Measurements from ENCODE around the gene DAB1. TPM values are rescaled to one million over a fixed set of nuclear protein-coding genes. Genes with fewer than 3 reads are reported as not detected.

DAB1 gene
- total and polyA plus RNA-seq, 10 of the 15 experiments (the other 5 are each of a cell fraction or from before 2014, with no cell fraction given): 0.02 to 0.10 (median 0.03) TPM; not detected in 5

DNA sequence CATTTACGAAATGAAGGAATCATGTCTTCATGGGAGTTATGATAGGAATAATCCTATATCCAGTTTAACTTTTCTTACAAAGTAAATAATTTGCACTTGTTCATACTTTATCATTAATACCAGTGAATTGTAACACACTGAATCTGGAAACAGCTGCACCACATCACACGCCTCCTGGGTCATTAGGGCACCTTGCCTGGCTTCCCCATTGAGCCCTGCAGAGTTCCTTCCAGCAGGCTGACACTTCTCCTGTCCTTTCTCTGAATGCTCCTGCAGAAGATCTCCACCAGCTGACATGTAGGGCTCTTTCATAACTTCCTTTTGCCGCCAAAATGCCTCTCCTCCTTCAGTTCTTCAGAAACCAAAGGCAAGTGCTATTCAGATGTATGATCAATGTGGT is 201.1 kb downstream of the DAB1 start:
- Histone ChIP-seq H3K36me3 (ENCODE audit: control insufficient read depth in 2 of 2, insufficient read depth in 2 of 2, low read length in 1 of 2) (no peaks in the 10 kb centered on the region), H3K4me2 (ENCODE audit: control insufficient read depth, insufficient read depth) (no peak overlapping the region), H4K20me1 (ENCODE audit: control insufficient read depth, insufficient read depth) (no peaks in the 10 kb centered on the region), H3K4me3 (no peak overlapping the region), H3K79me2 (ENCODE audit: control insufficient read depth, insufficient read depth, low read length) (no peaks in the 10 kb centered on the region), H2AFZ (ENCODE audit: control insufficient read depth, low read depth, low read length) (no peak overlapping the region), H3K27ac (ENCODE audit: control insufficient read depth, insufficient read depth) (no peak overlapping the region), H3K9me3 (replicated peaks; ENCODE audit: control insufficient read depth, insufficient read depth, low read length) (no peaks in the 10 kb centered on the region), H3K9ac (ENCODE audit: control insufficient read depth, insufficient read depth, low read length) (no peak overlapping the region), H3K27me3 (replicated peaks in 1 of 2; ENCODE audit: control insufficient read depth in 2 of 2, insufficient read depth in 2 of 2, low read length in 1 of 2) (no peaks in the 10 kb centered on the region; a peak in 1 of 4 replicates), H3K4me1 (ENCODE audit: control insufficient read depth, insufficient read depth, low read length) (no peaks in the 10 kb centered on the region)
- DNase-seq (ENCODE audit: low read depth, low spot score) (no peak), FAIRE-seq (no peak), ATAC-seq (no peak)
- ChIA-PET CTCF (no interaction called here), POLR2A (no interaction called here), SMC1A (ENCODE audit: uncharacterized antibody, unreplicated experiment) (no interaction called here), RAD21 (ENCODE audit: unreplicated experiment) (no interaction called here)
- in situ Hi-C loops (cut with MboI) (no loop called here), intact Hi-C loops (cut with micrococcal nuclease; ENCODE audit: unreplicated experiment) (no loop called here)
- WGBS (ENCODE audit: insufficient coverage, insufficient replicate concordance, low lambda C conversion rate, missing lambda C conversion rate): 0% methylated on average over 3 of the region's 3 CpGs
- no TSS peak for BruUV-seq (replicated peaks)
- no peak for TF ChIP-seq KLF5 (IDR thresholded peaks at IDR 0.05; ENCODE audit: partially characterized antibody)
- TF ChIP-seq NR2F1 (conservative IDR thresholded peaks at IDR 0.05): no peak
- TF ChIP-seq ASH2L (IDR thresholded peaks at IDR 0.05; ENCODE audit: borderline replicate concordance, low read depth): no peak
- TF ChIP-seq ZSCAN29 (IDR thresholded peaks at IDR 0.05): no peak

DNA sequence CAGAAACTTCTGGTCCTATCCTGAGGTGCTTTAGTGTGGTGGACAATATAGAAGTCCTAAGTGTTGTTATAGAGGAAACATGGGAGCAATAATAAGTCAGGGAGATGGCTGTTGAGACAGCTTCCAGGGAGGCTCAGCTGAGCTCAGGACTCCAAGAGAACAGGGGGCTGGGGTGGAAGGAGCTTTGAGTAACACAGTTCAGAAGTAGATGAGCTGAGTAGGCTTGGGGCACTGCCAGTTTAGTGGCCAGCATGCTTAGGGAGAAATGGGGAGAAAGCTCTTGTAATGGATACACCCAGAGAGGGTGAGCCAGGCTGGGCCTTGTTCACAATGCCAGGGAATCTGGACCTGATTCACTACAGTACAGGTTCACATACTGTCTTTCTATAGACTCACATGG is 201.6 kb downstream of the DAB1 start:
- no peak overlapping the region for H2AFZ ChIP-seq (ENCODE audit: control insufficient read depth, low read depth, low read length)
- no TSS peak for BruUV-seq (replicated peaks)
- ChIA-PET CTCF (no interaction called here), POLR2A (no interaction called here), RAD21 (ENCODE audit: unreplicated experiment) (no interaction called here), SMC1A (ENCODE audit: uncharacterized antibody, unreplicated experiment) (no interaction called here)
- H3K36me3 ChIP-seq (ENCODE audit: control insufficient read depth in 2 of 2, insufficient read depth in 2 of 2, low read length in 1 of 2): no peaks in the 10 kb centered on the region
- no peaks in the 10 kb centered on the region; a peak in 1 of 4 replicates for H3K27me3 ChIP-seq (replicated peaks in 1 of 2; ENCODE audit: control insufficient read depth in 2 of 2, insufficient read depth in 2 of 2, low read length in 1 of 2)
- H3K79me2 ChIP-seq (ENCODE audit: control insufficient read depth, insufficient read depth, low read length): no peaks in the 10 kb centered on the region
- ATAC-seq (no peak), DNase-seq (ENCODE audit: low read depth, low spot score) (no peak), FAIRE-seq (no peak)
- H3K9ac ChIP-seq (ENCODE audit: control insufficient read depth, insufficient read depth, low read length): no peak overlapping the region
- H3K9me3 ChIP-seq (replicated peaks; ENCODE audit: control insufficient read depth, insufficient read depth, low read length): no peaks in the 10 kb centered on the region
- no peaks in the 10 kb centered on the region for H3K4me1 ChIP-seq (ENCODE audit: control insufficient read depth, insufficient read depth, low read length)
- H3K4me3 ChIP-seq: no peak overlapping the region
- intact Hi-C loops (cut with micrococcal nuclease; ENCODE audit: unreplicated experiment): no loop called here
- H3K4me2 ChIP-seq (ENCODE audit: control insufficient read depth, insufficient read depth): no peak overlapping the region
- H4K20me1 ChIP-seq (ENCODE audit: control insufficient read depth, insufficient read depth): no peaks in the 10 kb centered on the region
- H3K27ac ChIP-seq (ENCODE audit: control insufficient read depth, insufficient read depth): no peak overlapping the region
- in situ Hi-C loops (cut with MboI): no loop called here
- no peak for TF ChIP-seq ZNF384 (IDR thresholded peaks at IDR 0.05; ENCODE audit: borderline replicate concordance, low read depth, low read length)
- TF ChIP-seq, protein P1, sequence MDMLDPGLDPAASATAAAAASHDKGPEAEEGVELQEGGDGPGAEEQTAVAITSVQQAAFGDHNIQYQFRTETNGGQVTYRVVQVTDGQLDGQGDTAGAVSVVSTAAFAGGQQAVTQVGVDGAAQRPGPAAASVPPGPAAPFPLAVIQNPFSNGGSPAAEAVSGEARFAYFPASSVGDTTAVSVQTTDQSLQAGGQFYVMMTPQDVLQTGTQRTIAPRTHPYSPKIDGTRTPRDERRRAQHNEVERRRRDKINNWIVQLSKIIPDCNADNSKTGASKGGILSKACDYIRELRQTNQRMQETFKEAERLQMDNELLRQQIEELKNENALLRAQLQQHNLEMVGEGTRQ (IDR thresholded peaks at IDR 0.05; ENCODE audit: borderline replicate concordance, low read depth, low read length): no peak
- TF ChIP-seq, protein P2, sequence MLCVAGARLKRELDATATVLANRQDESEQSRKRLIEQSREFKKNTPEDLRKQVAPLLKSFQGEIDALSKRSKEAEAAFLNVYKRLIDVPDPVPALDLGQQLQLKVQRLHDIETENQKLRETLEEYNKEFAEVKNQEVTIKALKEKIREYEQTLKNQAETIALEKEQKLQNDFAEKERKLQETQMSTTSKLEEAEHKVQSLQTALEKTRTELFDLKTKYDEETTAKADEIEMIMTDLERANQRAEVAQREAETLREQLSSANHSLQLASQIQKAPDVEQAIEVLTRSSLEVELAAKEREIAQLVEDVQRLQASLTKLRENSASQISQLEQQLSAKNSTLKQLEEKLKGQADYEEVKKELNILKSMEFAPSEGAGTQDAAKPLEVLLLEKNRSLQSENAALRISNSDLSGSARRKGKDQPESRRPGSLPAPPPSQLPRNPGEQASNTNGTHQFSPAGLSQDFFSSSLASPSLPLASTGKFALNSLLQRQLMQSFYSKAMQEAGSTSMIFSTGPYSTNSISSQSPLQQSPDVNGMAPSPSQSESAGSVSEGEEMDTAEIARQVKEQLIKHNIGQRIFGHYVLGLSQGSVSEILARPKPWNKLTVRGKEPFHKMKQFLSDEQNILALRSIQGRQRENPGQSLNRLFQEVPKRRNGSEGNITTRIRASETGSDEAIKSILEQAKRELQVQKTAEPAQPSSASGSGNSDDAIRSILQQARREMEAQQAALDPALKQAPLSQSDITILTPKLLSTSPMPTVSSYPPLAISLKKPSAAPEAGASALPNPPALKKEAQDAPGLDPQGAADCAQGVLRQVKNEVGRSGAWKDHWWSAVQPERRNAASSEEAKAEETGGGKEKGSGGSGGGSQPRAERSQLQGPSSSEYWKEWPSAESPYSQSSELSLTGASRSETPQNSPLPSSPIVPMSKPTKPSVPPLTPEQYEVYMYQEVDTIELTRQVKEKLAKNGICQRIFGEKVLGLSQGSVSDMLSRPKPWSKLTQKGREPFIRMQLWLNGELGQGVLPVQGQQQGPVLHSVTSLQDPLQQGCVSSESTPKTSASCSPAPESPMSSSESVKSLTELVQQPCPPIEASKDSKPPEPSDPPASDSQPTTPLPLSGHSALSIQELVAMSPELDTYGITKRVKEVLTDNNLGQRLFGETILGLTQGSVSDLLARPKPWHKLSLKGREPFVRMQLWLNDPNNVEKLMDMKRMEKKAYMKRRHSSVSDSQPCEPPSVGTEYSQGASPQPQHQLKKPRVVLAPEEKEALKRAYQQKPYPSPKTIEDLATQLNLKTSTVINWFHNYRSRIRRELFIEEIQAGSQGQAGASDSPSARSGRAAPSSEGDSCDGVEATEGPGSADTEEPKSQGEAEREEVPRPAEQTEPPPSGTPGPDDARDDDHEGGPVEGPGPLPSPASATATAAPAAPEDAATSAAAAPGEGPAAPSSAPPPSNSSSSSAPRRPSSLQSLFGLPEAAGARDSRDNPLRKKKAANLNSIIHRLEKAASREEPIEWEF (IDR thresholded peaks at IDR 0.05; ENCODE audit: insufficient replicate concordance, low read depth, low read length): no peak
- TF ChIP-seq, protein P3, sequence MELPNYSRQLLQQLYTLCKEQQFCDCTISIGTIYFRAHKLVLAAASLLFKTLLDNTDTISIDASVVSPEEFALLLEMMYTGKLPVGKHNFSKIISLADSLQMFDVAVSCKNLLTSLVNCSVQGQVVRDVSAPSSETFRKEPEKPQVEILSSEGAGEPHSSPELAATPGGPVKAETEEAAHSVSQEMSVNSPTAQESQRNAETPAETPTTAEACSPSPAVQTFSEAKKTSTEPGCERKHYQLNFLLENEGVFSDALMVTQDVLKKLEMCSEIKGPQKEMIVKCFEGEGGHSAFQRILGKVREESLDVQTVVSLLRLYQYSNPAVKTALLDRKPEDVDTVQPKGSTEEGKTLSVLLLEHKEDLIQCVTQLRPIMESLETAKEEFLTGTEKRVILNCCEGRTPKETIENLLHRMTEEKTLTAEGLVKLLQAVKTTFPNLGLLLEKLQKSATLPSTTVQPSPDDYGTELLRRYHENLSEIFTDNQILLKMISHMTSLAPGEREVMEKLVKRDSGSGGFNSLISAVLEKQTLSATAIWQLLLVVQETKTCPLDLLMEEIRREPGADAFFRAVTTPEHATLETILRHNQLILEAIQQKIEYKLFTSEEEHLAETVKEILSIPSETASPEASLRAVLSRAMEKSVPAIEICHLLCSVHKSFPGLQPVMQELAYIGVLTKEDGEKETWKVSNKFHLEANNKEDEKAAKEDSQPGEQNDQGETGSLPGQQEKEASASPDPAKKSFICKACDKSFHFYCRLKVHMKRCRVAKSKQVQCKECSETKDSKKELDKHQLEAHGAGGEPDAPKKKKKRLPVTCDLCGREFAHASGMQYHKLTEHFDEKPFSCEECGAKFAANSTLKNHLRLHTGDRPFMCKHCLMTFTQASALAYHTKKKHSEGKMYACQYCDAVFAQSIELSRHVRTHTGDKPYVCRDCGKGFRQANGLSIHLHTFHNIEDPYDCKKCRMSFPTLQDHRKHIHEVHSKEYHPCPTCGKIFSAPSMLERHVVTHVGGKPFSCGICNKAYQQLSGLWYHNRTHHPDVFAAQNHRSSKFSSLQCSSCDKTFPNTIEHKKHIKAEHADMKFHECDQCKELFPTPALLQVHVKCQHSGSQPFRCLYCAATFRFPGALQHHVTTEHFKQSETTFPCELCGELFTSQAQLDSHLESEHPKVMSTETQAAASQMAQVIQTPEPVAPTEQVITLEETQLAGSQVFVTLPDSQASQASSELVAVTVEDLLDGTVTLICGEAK (IDR thresholded peaks at IDR 0.05; ENCODE audit: borderline replicate concordance): no peak
